HEK293 (cell line): ENCODE measurements around the gene PTPRN2.

Experiments
- CTCF ChIA-PET: fragments of 350-600 bp; formaldehyde crosslinking; extraction: SDS; loops from one replicate; lab custom pipeline; 2021; ENCODE audit warnings: antibody characterized with exemption; lab: Yijun Ruan, JAX
- POLR2A ChIA-PET: fragments of 300-600 bp; formaldehyde crosslinking; extraction: SDS; loops from one replicate; lab custom pipeline; 2020; ENCODE audit warnings: antibody characterized with exemption, inconsistent platforms; lab: Yijun Ruan, JAX
- H3K27ac ChIP-seq: fragments of 200-500 bp; sonication (Bioruptor generic); 2 replicates; pipeline ENCODE4 v1.5.1; 2014; ENCODE audit warnings: low read depth, low read length, control low read depth, inconsistent platforms; ENCODE audit errors: extremely low read depth
- H3K36me3 ChIP-seq, 2 experiments: fragments of 200-500 bp in 1 of 2; sonication (Bioruptor generic) in 1 of 2; 1 replicate in 1 of 2; 2 replicates in 1 of 2; pipeline ENCODE4 v1.5.1; 2014 to 2017; ENCODE audit warnings: inconsistent platforms in 2 of 2, low read length in 2 of 2; ENCODE audit not compliant: control insufficient read depth in 2 of 2, insufficient read depth in 1 of 2
- H3K4me1 ChIP-seq: fragments of 200-500 bp; sonication (Bioruptor generic); 2 replicates; pipeline ENCODE4 v1.5.1; 2014; ENCODE audit warnings: mild to moderate bottlenecking, low read length, inconsistent platforms; ENCODE audit not compliant: control insufficient read depth, insufficient read depth
- H3K4me3 ChIP-seq: 2 replicates; pipeline ENCODE4 v1.5.1; 2011; ENCODE audit warnings: low read depth, mild to moderate bottlenecking, control low read depth, low read length, moderate library complexity
- H3K9me3 ChIP-seq: fragments of 200-500 bp; sonication (Bioruptor generic); 2 replicates; pipeline ENCODE4 v1.5.1; 2014; ENCODE audit warnings: low read depth, low read length, inconsistent platforms; ENCODE audit not compliant: control insufficient read depth, insufficient read depth
- GFI1B ChIP-seq: fragments of 450-650 bp; formaldehyde crosslinking; IDR thresholded peaks from 2 replicates; pipeline ENCODE4 v1.5.1; 2016; ENCODE audit warnings: missing biosample characterization, missing genetic modification characterization
- GLIS1 ChIP-seq: fragments of 450-650 bp; formaldehyde crosslinking; IDR thresholded peaks from 2 replicates; pipeline ENCODE4 v1.5.1; 2016; ENCODE audit warnings: missing biosample characterization, missing genetic modification characterization
- IKZF3 ChIP-seq: fragments of 450-650 bp; IDR thresholded peaks from 2 replicates; pipeline ENCODE4 v1.5.0; 2018; ENCODE audit warnings: missing biosample characterization, mild to moderate bottlenecking, missing genetic modification characterization, moderate library complexity
- KLF7 ChIP-seq: fragments of 450-650 bp; formaldehyde crosslinking; IDR thresholded peaks from 2 replicates; pipeline ENCODE4 v1.5.1; 2016; ENCODE audit warnings: missing biosample characterization, missing genetic modification characterization, borderline replicate concordance
- KLF8 ChIP-seq: fragments of 450-650 bp; formaldehyde crosslinking; IDR thresholded peaks from 2 replicates; pipeline ENCODE4 v1.5.1; 2016; ENCODE audit warnings: missing biosample characterization, missing genetic modification characterization
- PRDM1 ChIP-seq: fragments of 450-650 bp; formaldehyde crosslinking; IDR thresholded peaks from 2 replicates; pipeline ENCODE4; 2016; ENCODE audit warnings: missing biosample characterization, missing genetic modification characterization
- SCRT1 ChIP-seq: fragments of 450-650 bp; formaldehyde crosslinking; IDR thresholded peaks from 2 replicates; pipeline ENCODE4 v1.5.1; 2016; ENCODE audit warnings: missing biosample characterization, missing genetic modification characterization, borderline replicate concordance
- ZNF2 ChIP-seq: fragments of 450-650 bp; formaldehyde crosslinking; IDR thresholded peaks from 2 replicates; pipeline ENCODE4 v1.5.1; 2016; ENCODE audit warnings: missing biosample characterization, missing genetic modification characterization
- ZNF239 ChIP-seq: fragments of 450-650 bp; formaldehyde crosslinking; IDR thresholded peaks from 2 replicates; pipeline ENCODE4 v1.5.1; 2016; ENCODE audit warnings: missing biosample characterization, missing genetic modification characterization
- ZNF335 ChIP-seq: fragments of 450-650 bp; formaldehyde crosslinking; conservative IDR thresholded peaks from 2 replicates; pipeline ENCODE4 v1.5.1; 2016; ENCODE audit warnings: missing biosample characterization, missing genetic modification characterization
- ZNF37A ChIP-seq: fragments of 450-650 bp; IDR thresholded peaks from 2 replicates; pipeline ENCODE4 v1.5.1; 2018; ENCODE audit warnings: missing biosample characterization, missing genetic modification characterization
- ZNF416 ChIP-seq: fragments of 450-650 bp; formaldehyde crosslinking; IDR thresholded peaks from 2 replicates; pipeline ENCODE4 v1.5.1; 2016; ENCODE audit warnings: missing biosample characterization, missing genetic modification characterization
- ZNF549 ChIP-seq: fragments of 450-650 bp; IDR thresholded peaks from 2 replicates; pipeline ENCODE4 v1.5.1; 2018; ENCODE audit warnings: missing biosample characterization, missing genetic modification characterization, mild to moderate bottlenecking, inconsistent platforms, moderate library complexity
- ZNF596 ChIP-seq: fragments of 450-650 bp; IDR thresholded peaks from 2 replicates; pipeline ENCODE4 v1.5.0; 2018; ENCODE audit warnings: missing biosample characterization, mild to moderate bottlenecking, missing genetic modification characterization, moderate library complexity
- ZNF600 ChIP-seq: fragments of 450-650 bp; formaldehyde crosslinking; IDR thresholded peaks from 2 replicates; pipeline ENCODE4 v1.5.1; 2016; ENCODE audit warnings: missing biosample characterization, missing genetic modification characterization
- ZNF660 ChIP-seq: fragments of 450-650 bp; IDR thresholded peaks from 2 replicates; pipeline ENCODE4 v1.5.1; 2018; ENCODE audit warnings: missing biosample characterization, mild to moderate bottlenecking, missing genetic modification characterization
- ZNF701 ChIP-seq: fragments of 450-650 bp; formaldehyde crosslinking; IDR thresholded peaks from 2 replicates; pipeline ENCODE4 v1.5.1; 2016; ENCODE audit warnings: missing biosample characterization, missing genetic modification characterization
- ZNF792 ChIP-seq: fragments of 450-650 bp; formaldehyde crosslinking; IDR thresholded peaks from 2 replicates; pipeline ENCODE4 v1.5.1; 2016; ENCODE audit warnings: missing biosample characterization, missing genetic modification characterization
- TF ChIP-seq, protein P1 (sequence below): fragments of 450-650 bp; formaldehyde crosslinking; IDR thresholded peaks from 2 replicates; pipeline ENCODE4 v1.5.1; 2017; ENCODE audit warnings: missing biosample characterization, missing genetic modification characterization
- TF ChIP-seq, protein P2 (sequence below): fragments of 450-650 bp; formaldehyde crosslinking; IDR thresholded peaks from 2 replicates; pipeline ENCODE4 v1.5.1; 2016; ENCODE audit warnings: missing biosample characterization, missing genetic modification characterization
- TF ChIP-seq, protein P3 (sequence below): fragments of 450-650 bp; formaldehyde crosslinking; IDR thresholded peaks from 2 replicates; pipeline ENCODE4 v1.5.1; 2016; ENCODE audit warnings: missing biosample characterization, missing genetic modification characterization, borderline replicate concordance
- TF ChIP-seq, protein P4 (sequence below): fragments of 450-650 bp; formaldehyde crosslinking; IDR thresholded peaks from 2 replicates; pipeline ENCODE4 v1.5.1; 2016; ENCODE audit warnings: missing biosample characterization, missing genetic modification characterization
- TF ChIP-seq, protein P5 (sequence below): fragments of 450-650 bp; formaldehyde crosslinking; conservative IDR thresholded peaks from 2 replicates; pipeline ENCODE4 v1.5.1; 2016; ENCODE audit warnings: low read depth, missing biosample characterization, missing genetic modification characterization

Gene PTPRN2

DNA sequence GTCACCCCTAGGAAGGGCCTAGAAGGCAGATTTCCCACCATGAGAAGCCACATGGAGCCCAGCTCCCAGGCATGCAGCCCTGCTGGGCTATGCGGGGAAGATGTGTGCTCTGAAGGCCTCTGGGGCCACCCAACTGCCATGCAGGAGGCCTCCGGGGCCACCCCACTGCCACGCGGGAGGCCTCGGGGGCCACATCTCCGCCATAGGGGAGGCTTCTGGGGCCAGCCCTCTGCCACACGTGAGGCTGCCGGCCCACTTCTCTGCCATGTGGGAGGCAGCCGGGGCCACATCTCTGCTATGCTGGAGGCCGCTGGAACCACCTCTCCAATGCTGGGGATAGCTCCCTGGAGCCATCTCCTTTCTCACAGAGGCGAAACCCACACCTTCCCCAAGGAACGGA lies 799.0 kb downstream of the PTPRN2 start:
- ChIA-PET POLR2A (no interaction called here), CTCF (no interaction called here)
- no peaks in the 10 kb centered on the region for H3K9me3 ChIP-seq

DNA sequence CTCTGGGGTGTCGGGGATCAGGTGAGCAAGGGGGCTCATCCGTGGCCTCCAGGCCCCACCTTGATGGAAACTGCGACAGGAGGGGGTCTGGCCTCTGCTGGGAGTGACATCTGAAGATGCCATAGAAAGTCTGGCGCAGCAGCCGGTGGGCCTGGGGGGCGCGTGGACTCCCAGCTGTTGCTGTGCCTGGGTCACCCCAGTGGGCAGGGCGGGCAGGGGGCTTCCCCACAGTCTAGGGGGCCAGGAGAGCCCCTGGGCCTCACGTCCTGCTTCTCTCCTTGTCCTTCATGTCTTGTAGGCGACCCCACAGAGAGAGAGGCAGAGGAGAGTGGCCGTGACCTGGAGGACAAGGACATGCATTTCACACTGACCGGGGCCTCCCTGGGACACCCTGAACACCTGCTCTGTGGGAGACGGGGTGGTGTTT lies 800.3 kb downstream of the PTPRN2 start:
- TF ChIP-seq PRDM1 (tag by site-specific recombination) (no peak), ZNF549 (tag by site-specific recombination) (no peak), ZNF660 (tag by site-specific recombination) (no peak), ZNF701 (no peak), ZNF596 (no peak), ZNF239 (tag by site-specific recombination) (no peak), KLF8 (tag by site-specific recombination) (no peak), ZNF335 (tag by site-specific recombination) (no peak), SCRT1 (tag by site-specific recombination) (no peak), ZNF37A (tag by site-specific recombination) (no peak)
- TF ChIP-seq, protein P1, sequence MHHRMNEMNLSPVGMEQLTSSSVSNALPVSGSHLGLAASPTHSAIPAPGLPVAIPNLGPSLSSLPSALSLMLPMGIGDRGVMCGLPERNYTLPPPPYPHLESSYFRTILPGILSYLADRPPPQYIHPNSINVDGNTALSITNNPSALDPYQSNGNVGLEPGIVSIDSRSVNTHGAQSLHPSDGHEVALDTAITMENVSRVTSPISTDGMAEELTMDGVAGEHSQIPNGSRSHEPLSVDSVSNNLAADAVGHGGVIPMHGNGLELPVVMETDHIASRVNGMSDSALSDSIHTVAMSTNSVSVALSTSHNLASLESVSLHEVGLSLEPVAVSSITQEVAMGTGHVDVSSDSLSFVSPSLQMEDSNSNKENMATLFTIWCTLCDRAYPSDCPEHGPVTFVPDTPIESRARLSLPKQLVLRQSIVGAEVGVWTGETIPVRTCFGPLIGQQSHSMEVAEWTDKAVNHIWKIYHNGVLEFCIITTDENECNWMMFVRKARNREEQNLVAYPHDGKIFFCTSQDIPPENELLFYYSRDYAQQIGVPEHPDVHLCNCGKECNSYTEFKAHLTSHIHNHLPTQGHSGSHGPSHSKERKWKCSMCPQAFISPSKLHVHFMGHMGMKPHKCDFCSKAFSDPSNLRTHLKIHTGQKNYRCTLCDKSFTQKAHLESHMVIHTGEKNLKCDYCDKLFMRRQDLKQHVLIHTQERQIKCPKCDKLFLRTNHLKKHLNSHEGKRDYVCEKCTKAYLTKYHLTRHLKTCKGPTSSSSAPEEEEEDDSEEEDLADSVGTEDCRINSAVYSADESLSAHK (tag by site-specific recombination): no peak
- TF ChIP-seq, protein P2, sequence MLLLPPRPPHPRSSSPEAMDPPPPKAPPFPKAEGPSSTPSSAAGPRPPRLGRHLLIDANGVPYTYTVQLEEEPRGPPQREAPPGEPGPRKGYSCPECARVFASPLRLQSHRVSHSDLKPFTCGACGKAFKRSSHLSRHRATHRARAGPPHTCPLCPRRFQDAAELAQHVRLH (tag by site-specific recombination): no peak
- Histone ChIP-seq H3K9me3 (no peaks in the 10 kb centered on the region), H3K4me1 (no peaks in the 10 kb centered on the region), H3K4me3 (no peak overlapping the region), H3K36me3 (no peaks in the 10 kb centered on the region), H3K27ac (no peak overlapping the region)
- ChIA-PET CTCF (no interaction called here), POLR2A (no interaction called here)

More for the DNA sequence above, 799.0 kb downstream of the PTPRN2 start:
- peak; percentile 69 for TF ChIP-seq GLIS1 (tag by site-specific recombination)
- TF ChIP-seq ZNF2 (tag by site-specific recombination): no peak
- Histone ChIP-seq H3K4me3 (no peak overlapping the region), H3K36me3 (no peaks in the 10 kb centered on the region), H3K4me1 (no peaks in the 10 kb centered on the region), H3K27ac (no peak overlapping the region)

DNA sequence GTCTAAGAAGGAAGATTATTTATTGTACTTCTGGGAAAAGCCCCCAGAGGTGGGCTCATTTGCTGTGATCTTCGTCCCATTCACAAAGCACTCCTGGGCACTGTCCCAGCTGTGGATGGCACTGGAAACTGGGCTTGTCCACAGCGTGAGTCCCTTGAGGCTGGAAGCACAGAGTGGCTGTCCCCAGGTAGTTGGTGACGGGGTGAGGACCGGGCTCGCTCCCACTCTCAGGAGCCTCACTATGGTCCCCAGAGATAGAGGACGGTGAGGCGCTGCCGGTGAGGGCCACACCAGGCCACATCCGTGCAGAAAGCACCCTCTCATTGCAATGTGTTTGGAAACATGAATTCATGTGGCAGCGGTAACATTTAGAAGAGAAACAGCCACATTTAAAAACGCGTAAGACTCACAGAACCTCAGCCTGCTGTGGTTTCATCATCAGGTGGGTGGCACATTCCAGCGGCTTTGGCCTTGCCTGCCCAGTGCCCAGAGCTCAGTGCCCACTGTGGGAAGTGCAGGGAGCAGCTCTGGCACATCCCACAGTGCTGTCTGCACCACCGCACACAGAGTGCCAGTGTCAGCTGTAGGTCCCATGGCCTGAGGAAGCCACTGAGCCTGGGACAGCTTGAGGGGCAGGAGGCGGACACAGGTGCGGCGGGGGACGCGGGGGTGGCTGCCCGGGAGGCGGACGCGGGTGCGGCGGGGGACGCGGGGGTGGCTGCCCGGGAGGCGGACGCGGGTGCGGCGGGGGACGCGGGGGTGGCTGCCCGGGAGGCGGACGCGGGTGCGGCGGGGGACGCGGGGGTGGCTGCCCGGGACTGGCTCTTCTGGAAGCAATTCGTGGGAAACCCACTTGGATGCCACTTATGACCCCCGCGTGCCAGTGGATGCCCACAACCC lies 801.0 kb downstream of the PTPRN2 start:
- Histone ChIP-seq H3K4me3 (no peak overlapping the region), H3K4me1 (no peaks in the 10 kb centered on the region), H3K27ac (no peak overlapping the region), H3K36me3 (no peaks in the 10 kb centered on the region), H3K9me3 (no peaks in the 10 kb centered on the region)
- ChIA-PET POLR2A (no interaction called here), CTCF (no interaction called here)
- TF ChIP-seq ZNF600 (tag by site-specific recombination): no peak
- no peak for TF ChIP-seq KLF7
- no peak for TF ChIP-seq GFI1B (tag by site-specific recombination)
- no peak for TF ChIP-seq IKZF3 (tag by site-specific recombination)
- TF ChIP-seq, protein P3, sequence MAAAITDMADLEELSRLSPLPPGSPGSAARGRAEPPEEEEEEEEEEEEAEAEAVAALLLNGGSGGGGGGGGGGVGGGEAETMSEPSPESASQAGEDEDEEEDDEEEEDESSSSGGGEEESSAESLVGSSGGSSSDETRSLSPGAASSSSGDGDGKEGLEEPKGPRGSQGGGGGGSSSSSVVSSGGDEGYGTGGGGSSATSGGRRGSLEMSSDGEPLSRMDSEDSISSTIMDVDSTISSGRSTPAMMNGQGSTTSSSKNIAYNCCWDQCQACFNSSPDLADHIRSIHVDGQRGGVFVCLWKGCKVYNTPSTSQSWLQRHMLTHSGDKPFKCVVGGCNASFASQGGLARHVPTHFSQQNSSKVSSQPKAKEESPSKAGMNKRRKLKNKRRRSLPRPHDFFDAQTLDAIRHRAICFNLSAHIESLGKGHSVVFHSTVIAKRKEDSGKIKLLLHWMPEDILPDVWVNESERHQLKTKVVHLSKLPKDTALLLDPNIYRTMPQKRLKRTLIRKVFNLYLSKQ (tag by site-specific recombination): no peak
- TF ChIP-seq, protein P4, sequence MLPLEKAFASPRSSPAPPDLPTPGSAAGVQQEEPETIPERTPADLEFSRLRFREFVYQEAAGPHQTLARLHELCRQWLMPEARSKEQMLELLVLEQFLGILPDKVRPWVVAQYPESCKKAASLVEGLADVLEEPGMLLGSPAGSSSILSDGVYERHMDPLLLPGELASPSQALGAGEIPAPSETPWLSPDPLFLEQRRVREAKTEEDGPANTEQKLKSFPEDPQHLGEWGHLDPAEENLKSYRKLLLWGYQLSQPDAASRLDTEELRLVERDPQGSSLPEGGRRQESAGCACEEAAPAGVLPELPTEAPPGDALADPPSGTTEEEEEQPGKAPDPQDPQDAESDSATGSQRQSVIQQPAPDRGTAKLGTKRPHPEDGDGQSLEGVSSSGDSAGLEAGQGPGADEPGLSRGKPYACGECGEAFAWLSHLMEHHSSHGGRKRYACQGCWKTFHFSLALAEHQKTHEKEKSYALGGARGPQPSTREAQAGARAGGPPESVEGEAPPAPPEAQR (tag by site-specific recombination): no peak
- TF ChIP-seq, protein P5, sequence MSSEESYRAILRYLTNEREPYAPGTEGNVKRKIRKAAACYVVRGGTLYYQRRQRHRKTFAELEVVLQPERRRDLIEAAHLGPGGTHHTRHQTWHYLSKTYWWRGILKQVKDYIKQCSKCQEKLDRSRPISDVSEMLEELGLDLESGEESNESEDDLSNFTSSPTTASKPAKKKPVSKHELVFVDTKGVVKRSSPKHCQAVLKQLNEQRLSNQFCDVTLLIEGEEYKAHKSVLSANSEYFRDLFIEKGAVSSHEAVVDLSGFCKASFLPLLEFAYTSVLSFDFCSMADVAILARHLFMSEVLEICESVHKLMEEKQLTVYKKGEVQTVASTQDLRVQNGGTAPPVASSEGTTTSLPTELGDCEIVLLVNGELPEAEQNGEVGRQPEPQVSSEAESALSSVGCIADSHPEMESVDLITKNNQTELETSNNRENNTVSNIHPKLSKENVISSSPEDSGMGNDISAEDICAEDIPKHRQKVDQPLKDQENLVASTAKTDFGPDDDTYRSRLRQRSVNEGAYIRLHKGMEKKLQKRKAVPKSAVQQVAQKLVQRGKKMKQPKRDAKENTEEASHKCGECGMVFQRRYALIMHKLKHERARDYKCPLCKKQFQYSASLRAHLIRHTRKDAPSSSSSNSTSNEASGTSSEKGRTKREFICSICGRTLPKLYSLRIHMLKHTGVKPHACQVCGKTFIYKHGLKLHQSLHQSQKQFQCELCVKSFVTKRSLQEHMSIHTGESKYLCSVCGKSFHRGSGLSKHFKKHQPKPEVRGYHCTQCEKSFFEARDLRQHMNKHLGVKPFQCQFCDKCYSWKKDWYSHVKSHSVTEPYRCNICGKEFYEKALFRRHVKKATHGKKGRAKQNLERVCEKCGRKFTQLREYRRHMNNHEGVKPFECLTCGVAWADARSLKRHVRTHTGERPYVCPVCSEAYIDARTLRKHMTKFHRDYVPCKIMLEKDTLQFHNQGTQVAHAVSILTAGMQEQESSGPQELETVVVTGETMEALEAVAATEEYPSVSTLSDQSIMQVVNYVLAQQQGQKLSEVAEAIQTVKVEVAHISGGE (tag by site-specific recombination): no peak
- no peak for TF ChIP-seq ZNF416 (tag by site-specific recombination)
- no peak for TF ChIP-seq ZNF792 (tag by site-specific recombination)
